Measurements from ENCODE around the gene CDV3.

DNA sequence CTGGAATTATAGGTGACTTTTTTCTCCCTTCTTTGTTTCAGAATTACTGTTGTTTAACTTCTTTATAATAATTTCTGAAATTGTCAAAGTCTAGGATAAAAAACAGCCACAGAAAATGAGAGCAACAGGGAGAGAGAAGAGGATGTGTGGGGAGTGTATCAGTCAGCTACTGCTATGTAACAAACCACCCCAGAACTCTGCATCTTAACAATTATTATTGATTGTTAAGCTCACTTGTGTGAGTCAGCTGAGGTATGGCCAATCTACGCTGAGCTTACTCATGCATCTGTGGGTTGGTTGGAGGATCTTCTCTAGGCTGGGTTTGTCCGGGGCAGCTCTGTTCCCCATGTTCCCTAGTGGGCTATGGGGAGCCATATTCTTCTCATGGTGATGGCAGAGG, 43.7 kb upstream of the CDV3 start:
- TF ChIP-seq, protein P1, sequence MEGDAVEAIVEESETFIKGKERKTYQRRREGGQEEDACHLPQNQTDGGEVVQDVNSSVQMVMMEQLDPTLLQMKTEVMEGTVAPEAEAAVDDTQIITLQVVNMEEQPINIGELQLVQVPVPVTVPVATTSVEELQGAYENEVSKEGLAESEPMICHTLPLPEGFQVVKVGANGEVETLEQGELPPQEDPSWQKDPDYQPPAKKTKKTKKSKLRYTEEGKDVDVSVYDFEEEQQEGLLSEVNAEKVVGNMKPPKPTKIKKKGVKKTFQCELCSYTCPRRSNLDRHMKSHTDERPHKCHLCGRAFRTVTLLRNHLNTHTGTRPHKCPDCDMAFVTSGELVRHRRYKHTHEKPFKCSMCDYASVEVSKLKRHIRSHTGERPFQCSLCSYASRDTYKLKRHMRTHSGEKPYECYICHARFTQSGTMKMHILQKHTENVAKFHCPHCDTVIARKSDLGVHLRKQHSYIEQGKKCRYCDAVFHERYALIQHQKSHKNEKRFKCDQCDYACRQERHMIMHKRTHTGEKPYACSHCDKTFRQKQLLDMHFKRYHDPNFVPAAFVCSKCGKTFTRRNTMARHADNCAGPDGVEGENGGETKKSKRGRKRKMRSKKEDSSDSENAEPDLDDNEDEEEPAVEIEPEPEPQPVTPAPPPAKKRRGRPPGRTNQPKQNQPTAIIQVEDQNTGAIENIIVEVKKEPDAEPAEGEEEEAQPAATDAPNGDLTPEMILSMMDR (IDR thresholded peaks at IDR 0.05 in 4 of 5, conservative IDR thresholded peaks at IDR 0.05 in 1 of 5) = no peak
- TF ChIP-seq POLR2A (IDR thresholded peaks at IDR 0.05) = no peak

All from gastrocnemius medialis (tissue), 4 donors.